PC-3 (cell line): ENCODE data around the gene ILF3.

ENCODE experiments used
- EZH2phosphoT487 ChIP-seq: fragments of 300-600 bp; sonication (generic); IDR thresholded peaks from 2 replicates; pipeline ENCODE4 v1.6.1; 2018; ENCODE audit warnings: mild to moderate bottlenecking, antibody characterized with exemption, low read length, borderline replicate concordance
- TF ChIP-seq, protein P1 (sequence below): fragments of 300-600 bp; sonication (generic); conservative IDR thresholded peaks from 2 replicates; pipeline ENCODE4 v1.5.1; 2017; ENCODE audit warnings: antibody characterized with exemption, low read depth, mild to moderate bottlenecking, low read length

GRCh38 chr19:10726268-10726667 lies 72.1 kb downstream of the ILF3 start:
- TF ChIP-seq, protein P1, sequence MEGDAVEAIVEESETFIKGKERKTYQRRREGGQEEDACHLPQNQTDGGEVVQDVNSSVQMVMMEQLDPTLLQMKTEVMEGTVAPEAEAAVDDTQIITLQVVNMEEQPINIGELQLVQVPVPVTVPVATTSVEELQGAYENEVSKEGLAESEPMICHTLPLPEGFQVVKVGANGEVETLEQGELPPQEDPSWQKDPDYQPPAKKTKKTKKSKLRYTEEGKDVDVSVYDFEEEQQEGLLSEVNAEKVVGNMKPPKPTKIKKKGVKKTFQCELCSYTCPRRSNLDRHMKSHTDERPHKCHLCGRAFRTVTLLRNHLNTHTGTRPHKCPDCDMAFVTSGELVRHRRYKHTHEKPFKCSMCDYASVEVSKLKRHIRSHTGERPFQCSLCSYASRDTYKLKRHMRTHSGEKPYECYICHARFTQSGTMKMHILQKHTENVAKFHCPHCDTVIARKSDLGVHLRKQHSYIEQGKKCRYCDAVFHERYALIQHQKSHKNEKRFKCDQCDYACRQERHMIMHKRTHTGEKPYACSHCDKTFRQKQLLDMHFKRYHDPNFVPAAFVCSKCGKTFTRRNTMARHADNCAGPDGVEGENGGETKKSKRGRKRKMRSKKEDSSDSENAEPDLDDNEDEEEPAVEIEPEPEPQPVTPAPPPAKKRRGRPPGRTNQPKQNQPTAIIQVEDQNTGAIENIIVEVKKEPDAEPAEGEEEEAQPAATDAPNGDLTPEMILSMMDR: no peak
- no peak for TF ChIP-seq EZH2phosphoT487
